Measurements from ENCODE around the gene PLAU.
"Not testable (repeated sequence)": the region's sequence is repeated elsewhere in the genome, so short reads cannot be mapped to it uniquely, and the experiment has no call there.

PLAU gene

GRCh38 chr10:73954737-73955136, 43.8 kb downstream of the PLAU start:
- TF ChIP-seq CTCF (IDR thresholded peaks at IDR 0.05; ENCODE audit: low read depth, low read length) = no peak
- no peak overlapping the region for H3K4me3 ChIP-seq (replicated peaks in 1 of 2; ENCODE audit: low read depth in 2 of 2, low read length in 2 of 2)

GRCh38 chr10:73955719-73956118, 44.8 kb downstream of the PLAU start:
- no peak overlapping the region for H3K4me3 ChIP-seq (replicated peaks in 1 of 2; ENCODE audit: low read depth in 2 of 2, low read length in 2 of 2)
- TF ChIP-seq CTCF (IDR thresholded peaks at IDR 0.05; ENCODE audit: low read depth, low read length) = no peak
- no peak for DNase-seq (ENCODE audit: low read depth in 2 of 2)

More at GRCh38 chr10:73954737-73955136, 43.8 kb downstream of the PLAU start:
- DNase-seq (ENCODE audit: low read depth in 2 of 2) = no peak

GRCh38 chr10:73956476-73957359, 45.8 kb downstream of the PLAU start:
- peak in 1 of 2 donors; percentile 53 for DNase-seq (ENCODE audit: low read depth in 2 of 2)
- no peak overlapping the region for H3K4me3 ChIP-seq (replicated peaks in 1 of 2; ENCODE audit: low read depth in 2 of 2, low read length in 2 of 2)
- no peak for TF ChIP-seq CTCF (IDR thresholded peaks at IDR 0.05; ENCODE audit: low read depth, low read length)

GRCh38 chr10:73959484-73960243, 48.7 kb downstream of the PLAU start:
- no peak for DNase-seq (ENCODE audit: low read depth in 2 of 2)
- TF ChIP-seq CTCF (IDR thresholded peaks at IDR 0.05; ENCODE audit: low read depth, low read length) = no peak
- no peak overlapping the region for H3K4me3 ChIP-seq (replicated peaks in 1 of 2; ENCODE audit: low read depth in 2 of 2, low read length in 2 of 2)

- TF ChIP-seq CTCF (IDR thresholded peaks at IDR 0.05; ENCODE audit: low read depth, low read length) = no peak
- H3K4me3 ChIP-seq (replicated peaks in 1 of 2; ENCODE audit: low read depth in 2 of 2, low read length in 2 of 2) = no peak overlapping the region
- no peak for DNase-seq (ENCODE audit: low read depth in 2 of 2)
Observed at GRCh38 chr10:73962386-73962785, 51.5 kb downstream of the PLAU start.

GRCh38 chr10:73963533-73963932, 52.6 kb downstream of the PLAU start:
- H3K4me3 ChIP-seq (replicated peaks in 1 of 2; ENCODE audit: low read depth in 2 of 2, low read length in 2 of 2); DNase-seq (ENCODE audit: low read depth in 2 of 2): not testable (repeated sequence)

- DNase-seq (ENCODE audit: low read depth in 2 of 2) = no peak
- TF ChIP-seq CTCF (IDR thresholded peaks at IDR 0.05; ENCODE audit: low read depth, low read length) = no peak
- no peak overlapping the region for H3K4me3 ChIP-seq (replicated peaks in 1 of 2; ENCODE audit: low read depth in 2 of 2, low read length in 2 of 2)
Observed at GRCh38 chr10:73964743-73965142, 53.8 kb downstream of the PLAU start.

GRCh38 chr10:73965267-73965889, 54.4 kb downstream of the PLAU start:
- DNase-seq (ENCODE audit: low read depth in 2 of 2); H3K4me3 ChIP-seq (replicated peaks in 1 of 2; ENCODE audit: low read depth in 2 of 2, low read length in 2 of 2): not testable (repeated sequence)

Measured in cardiac fibroblast (primary cell).